Gastroesophageal sphincter (tissue), 3 donors: ENCODE measurements around the gene UBE2N.

Experiments
- EP300 ChIP-seq: sonication (generic); formaldehyde crosslinking; IDR thresholded peaks from one replicate; pipeline ENCODE4 v1.6.1; 2017; ENCODE audit warnings: antibody characterized with exemption, mild to moderate bottlenecking
- POLR2A ChIP-seq, 2 donors: fragments of 450-650 bp; IDR thresholded peaks; one replicate each; pipeline ENCODE4 v1.6.1; 2017; ENCODE audit warnings: antibody characterized with exemption in 2 of 2, mild to moderate bottlenecking in 2 of 2, moderate library complexity in 1 of 2
- POLR2AphosphoS5 ChIP-seq: sonication (generic); formaldehyde crosslinking; IDR thresholded peaks from one replicate; pipeline ENCODE4 v1.6.1; 2017; ENCODE audit warnings: antibody characterized with exemption
- TF ChIP-seq, protein P1 (sequence below), 4 experiments: fragments of 200-600 bp in 2 of 4; fragments of 450-650 bp in 2 of 4; sonication (generic) in 1 of 4; IDR thresholded peaks; one replicate each; pipeline ENCODE4 v1.5.1; 2017 to 2019; ENCODE audit warnings: antibody characterized with exemption in 4 of 4, mild to moderate bottlenecking in 2 of 4, moderate library complexity in 2 of 4

DNA sequence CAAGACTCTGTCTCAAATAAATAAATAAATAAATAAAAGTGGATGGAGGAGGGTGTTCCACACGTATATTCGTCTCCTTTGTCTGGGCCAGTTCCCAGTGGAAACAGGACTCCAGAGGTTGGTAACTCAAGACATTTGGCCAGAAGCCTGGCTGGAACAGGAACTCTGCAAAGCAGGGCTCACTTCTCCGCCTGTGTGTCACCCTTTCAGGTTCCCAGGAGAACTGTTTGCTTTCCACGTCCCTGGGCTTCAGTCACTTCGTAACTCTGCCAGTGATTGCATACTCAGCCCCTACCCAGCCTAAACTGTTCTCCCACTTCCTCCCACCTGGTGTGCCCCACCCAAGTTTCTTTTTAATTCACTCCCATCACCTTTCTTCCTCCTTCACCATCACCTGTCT lies 7.0 kb upstream of the UBE2N start:
- TF ChIP-seq POLR2AphosphoS5, result no peak
- TF ChIP-seq, protein P1, sequence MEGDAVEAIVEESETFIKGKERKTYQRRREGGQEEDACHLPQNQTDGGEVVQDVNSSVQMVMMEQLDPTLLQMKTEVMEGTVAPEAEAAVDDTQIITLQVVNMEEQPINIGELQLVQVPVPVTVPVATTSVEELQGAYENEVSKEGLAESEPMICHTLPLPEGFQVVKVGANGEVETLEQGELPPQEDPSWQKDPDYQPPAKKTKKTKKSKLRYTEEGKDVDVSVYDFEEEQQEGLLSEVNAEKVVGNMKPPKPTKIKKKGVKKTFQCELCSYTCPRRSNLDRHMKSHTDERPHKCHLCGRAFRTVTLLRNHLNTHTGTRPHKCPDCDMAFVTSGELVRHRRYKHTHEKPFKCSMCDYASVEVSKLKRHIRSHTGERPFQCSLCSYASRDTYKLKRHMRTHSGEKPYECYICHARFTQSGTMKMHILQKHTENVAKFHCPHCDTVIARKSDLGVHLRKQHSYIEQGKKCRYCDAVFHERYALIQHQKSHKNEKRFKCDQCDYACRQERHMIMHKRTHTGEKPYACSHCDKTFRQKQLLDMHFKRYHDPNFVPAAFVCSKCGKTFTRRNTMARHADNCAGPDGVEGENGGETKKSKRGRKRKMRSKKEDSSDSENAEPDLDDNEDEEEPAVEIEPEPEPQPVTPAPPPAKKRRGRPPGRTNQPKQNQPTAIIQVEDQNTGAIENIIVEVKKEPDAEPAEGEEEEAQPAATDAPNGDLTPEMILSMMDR (IDR thresholded peaks at IDR 0.05), result no peak
- no peak for TF ChIP-seq POLR2A (IDR thresholded peaks at IDR 0.05)
- TF ChIP-seq EP300, result no peak
